Measurements from ENCODE around the gene RFTN1.

GRCh38 chr3:16543242-16543864 is 29.9 kb upstream of the RFTN1 start:
- TF ChIP-seq POLR2A (IDR thresholded peaks at IDR 0.05; ENCODE audit: low read depth, low read length), result no peak
- TF ChIP-seq POLR2AphosphoS5 (IDR thresholded peaks at IDR 0.05; ENCODE audit: low read depth, low read length), result no peak
- TF ChIP-seq TAF1 (IDR thresholded peaks at IDR 0.05; ENCODE audit: low read depth, low read length), result no peak
- peak; percentile 23; the same call in 1 of the 2 replicates for TF ChIP-seq SPI1 (IDR thresholded peaks at IDR 0.05; ENCODE audit: low read depth, low read length)
- TF ChIP-seq PAX5 (IDR thresholded peaks at IDR 0.05; ENCODE audit: insufficient read depth, low read length, severe bottlenecking), result no peak
